ENCODE measurements around the gene KMT5C.

The KMT5C gene

GRCh38 chr19:55389386-55390317, 50.0 kb downstream of the KMT5C start:
- DNase-seq = no peak

DNA sequence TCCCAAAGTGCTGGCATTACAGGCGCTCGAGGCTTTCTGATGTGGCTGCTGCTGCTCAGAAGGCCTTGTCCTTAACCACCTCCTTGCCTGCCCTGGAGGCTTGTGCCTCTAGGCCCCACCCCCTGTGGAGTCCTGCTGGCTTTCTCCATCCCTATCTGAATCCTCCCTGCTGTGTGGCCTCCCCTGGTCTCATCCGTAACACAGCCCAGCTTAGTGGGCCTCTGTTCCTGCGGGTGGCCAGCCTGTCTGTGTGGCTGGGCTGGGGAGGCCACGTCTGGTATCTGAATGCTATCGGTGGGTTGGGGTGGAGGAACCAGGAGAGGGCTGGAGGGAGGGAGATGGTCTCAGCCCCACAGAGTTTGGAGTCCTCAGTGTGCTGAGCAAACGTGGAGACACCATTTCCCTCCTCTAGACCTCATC, 50.8 kb downstream of the KMT5C start:
- DNase-seq = no peak

DNA sequence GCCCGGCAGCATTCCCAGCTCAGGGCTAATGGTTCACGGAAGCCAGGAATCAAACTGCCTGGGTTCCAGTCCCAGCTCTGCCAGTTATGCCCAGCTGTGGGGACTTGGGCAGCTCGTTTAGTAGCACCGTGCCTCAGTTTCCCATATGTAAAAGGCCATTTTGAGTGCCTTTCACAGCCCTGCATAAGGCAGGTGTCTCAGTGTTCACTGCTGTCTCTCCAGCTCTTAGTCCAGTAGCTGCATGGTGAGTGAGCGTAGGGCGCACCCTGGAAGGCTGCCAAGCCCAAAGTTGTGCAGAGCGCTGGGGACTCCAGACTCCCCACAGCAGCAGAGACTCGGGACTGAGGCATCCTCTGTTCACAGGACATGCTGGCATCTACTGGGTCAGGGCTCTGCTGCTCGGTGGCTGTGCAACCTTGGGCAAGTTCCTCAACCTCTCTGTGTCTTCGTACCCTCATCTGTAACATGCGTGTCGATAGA, 51.6 kb downstream of the KMT5C start:
- no peak for DNase-seq

DNA sequence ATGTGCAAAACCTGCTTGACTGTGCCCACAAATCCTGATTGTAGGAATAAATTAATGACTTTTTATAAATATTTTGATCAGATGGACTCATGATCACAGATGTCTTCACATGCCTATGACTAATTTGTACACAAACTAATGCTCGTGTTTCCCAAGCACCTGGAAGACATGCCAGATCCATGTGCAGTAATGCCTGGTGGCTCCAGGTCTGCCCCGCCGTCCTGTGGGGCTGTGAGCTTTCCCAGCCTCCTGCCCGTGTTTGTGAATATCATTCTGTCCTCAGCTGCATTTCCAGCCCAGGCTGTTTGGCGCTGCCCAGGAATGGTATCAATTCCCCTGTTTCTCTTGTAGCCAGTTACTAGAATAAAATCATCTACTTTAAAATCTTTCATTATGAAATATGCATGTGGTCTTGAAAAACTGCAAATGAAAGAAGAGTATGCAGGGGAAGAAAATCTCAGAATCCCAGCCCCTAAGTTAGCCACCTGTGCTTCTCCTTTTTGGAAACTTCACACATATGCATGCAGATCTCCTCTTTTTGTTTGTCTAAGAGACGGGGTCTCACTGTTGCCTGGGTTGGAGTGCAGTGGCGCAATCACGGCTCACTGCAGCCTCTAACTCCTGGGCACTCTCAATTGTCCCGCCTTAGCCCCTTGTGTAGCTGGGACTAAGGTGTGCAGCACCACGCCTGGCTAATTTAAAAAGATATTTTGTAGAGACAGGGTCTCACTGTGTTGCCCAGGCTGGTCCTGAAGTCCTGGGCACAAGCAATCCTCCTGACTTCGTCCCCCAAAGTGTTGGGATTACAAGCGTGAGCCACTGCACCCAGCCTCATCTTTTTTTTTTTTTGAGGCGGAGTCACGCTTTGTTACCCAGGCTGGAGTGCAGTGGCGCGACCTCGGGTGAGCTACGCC, 52.3 kb downstream of the KMT5C start:
- no peak for DNase-seq

DNA sequence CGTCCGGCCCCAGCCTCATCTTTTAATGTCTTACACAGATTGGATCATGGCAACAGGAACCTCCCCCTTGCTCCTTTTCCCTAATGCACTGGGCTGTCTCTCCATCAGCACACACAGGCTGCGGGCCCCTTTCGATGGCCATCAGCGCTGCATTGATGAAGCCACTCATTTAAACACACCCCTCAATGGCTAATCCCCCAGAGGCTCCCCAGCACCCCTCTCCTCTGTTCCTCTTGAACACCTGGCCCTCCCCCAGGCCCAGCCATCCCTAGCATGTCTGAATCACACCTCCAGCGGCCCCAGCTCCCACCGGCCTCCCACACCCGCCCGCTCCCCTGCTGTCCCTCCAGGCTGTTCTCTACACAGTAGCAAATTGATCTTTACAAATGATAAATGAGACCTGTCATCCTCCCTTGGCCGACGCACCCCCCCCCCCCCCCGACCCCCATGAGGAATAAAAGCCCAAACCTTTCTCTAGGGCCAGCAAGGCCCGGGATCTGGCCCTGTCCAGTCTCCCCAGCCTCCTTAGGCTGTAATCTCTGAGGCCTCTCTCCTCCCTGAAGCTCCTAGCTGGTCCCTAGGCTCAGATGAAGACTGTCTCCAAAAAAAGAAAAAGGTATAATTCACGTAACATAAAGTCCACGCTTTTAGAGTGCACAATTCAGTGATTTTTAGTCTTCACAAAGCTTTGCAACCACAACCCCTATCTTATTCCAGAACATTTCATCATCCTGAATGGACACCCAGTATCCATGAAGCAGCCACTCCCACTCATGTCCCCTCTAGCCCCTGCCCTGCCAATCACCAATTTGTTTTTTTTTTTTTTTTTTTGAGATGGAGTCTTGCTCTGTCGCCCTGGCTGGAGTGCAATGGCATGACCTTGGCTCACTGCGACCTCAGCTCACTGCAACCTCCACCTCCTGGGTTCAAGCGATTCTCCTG, 53.4 kb downstream of the KMT5C start:
- DNase-seq = no peak
